OCI-LY7 (cell line): ENCODE data around the gene RPL37A. TPM values are rescaled to one million over a fixed set of nuclear protein-coding genes. Genes with fewer than 3 reads are reported as not detected.

ENCODE experiments used
- BruUV-seq: library from RNA; stranded (reverse); fragments of 400-500 nt; replicated peaks from 2 replicates; lab custom pipeline; 2021; lab: Mats Ljungman, UMichigan
- CTCF ChIA-PET: fragments of 300-600 bp; sonication (Branson Sonifier 250); formaldehyde crosslinking; loops from one replicate; lab custom pipeline; 2022; ENCODE audit warnings: antibody characterized with exemption; ENCODE audit not compliant: unreplicated experiment; lab: Charles Lee
- POLR2A ChIA-PET: fragments of 300-600 bp; sonication (Branson Sonifier 250); formaldehyde crosslinking; loops from one replicate; lab custom pipeline; 2022; ENCODE audit warnings: antibody characterized with exemption; lab: Charles Lee
- DNase-seq: peaks from one replicate; pipeline ENCODE4 v3.0.0-alpha.2; 2015; ENCODE audit warnings: low spot score
- H2AFZ ChIP-seq: fragments of 200-600 bp; sonication (generic), shearing (Covaris generic); 2 replicates; pipeline ENCODE4 v1.6.1; 2014; ENCODE audit warnings: mild to moderate bottlenecking, antibody characterized with exemption, low read length, moderate library complexity
- H3K27ac ChIP-seq: fragments of 200-600 bp; sonication (generic); 2 replicates; pipeline ENCODE4 v1.5.1; 2014; ENCODE audit warnings: mixed run types, low read depth, mild to moderate bottlenecking, moderate library complexity, low read length, inconsistent platforms; ENCODE audit not compliant: poor library complexity, severe bottlenecking
- H3K36me3 ChIP-seq: fragments of 200-600 bp; sonication (generic); 2 replicates; pipeline ENCODE4 v1.6.1; 2014; ENCODE audit warnings: mild to moderate bottlenecking, antibody characterized with exemption, low read length, moderate library complexity, mixed read lengths; ENCODE audit not compliant: insufficient read depth
- H3K4me1 ChIP-seq: fragments of 200-600 bp; sonication (generic); 2 replicates; pipeline ENCODE4 v1.5.1; 2014; ENCODE audit warnings: mild to moderate bottlenecking, low read length; ENCODE audit not compliant: insufficient read depth, poor library complexity, severe bottlenecking
- H3K4me2 ChIP-seq: fragments of 200-600 bp; sonication (generic); 2 replicates; pipeline ENCODE4 v1.6.1; 2014; ENCODE audit warnings: mild to moderate bottlenecking, low read length
- H3K4me3 ChIP-seq: fragments of 200-600 bp; sonication (generic); 2 replicates; pipeline ENCODE4 v1.5.1; 2014; ENCODE audit warnings: mild to moderate bottlenecking, low read depth, low read length; ENCODE audit not compliant: poor library complexity, severe bottlenecking
- H3K79me2 ChIP-seq: fragments of 200-600 bp; sonication (generic); 2 replicates; pipeline ENCODE4 v1.6.1; 2016; ENCODE audit warnings: low read depth, mild to moderate bottlenecking, low read length, moderate library complexity, mixed read lengths; ENCODE audit not compliant: insufficient read depth
- H3K9me2 ChIP-seq: fragments of 200-600 bp; sonication (generic); 2 replicates; pipeline ENCODE4 v1.6.1; 2016; ENCODE audit warnings: mild to moderate bottlenecking, low read length, mixed read lengths; ENCODE audit not compliant: insufficient read depth
- H3K9me3 ChIP-seq: fragments of 200-600 bp; sonication (generic); 2 replicates; pipeline ENCODE4 v1.6.1; 2014; ENCODE audit warnings: mild to moderate bottlenecking, mixed run types, low read length, mixed read lengths
- H4K20me1 ChIP-seq: fragments of 200-600 bp; sonication (generic); 2 replicates; pipeline ENCODE4 v1.6.1; 2014; ENCODE audit warnings: mild to moderate bottlenecking, antibody characterized with exemption, low read length, moderate library complexity, mixed read lengths; ENCODE audit not compliant: insufficient read depth
- EZH2phosphoT487 ChIP-seq: fragments of 200-600 bp; sonication (generic); IDR thresholded peaks from 2 replicates; pipeline ENCODE4 v1.6.1; 2018; ENCODE audit warnings: low read depth, borderline replicate concordance, mild to moderate bottlenecking, mixed run types, antibody characterized with exemption, low read length, moderate library complexity, mixed read lengths
- intact Hi-C: fragments of 100-400 bp; cut with micrococcal nuclease; formaldehyde crosslinking; loops from one replicate; pipeline ENCODE4 v1.10.0; 2022; ENCODE audit not compliant: unreplicated experiment
- total RNA-seq, 2 experiments: library from RNA; depleted of rRNA in 1 of 2; stranded (reverse); fragments of >200 nt in 1 of 2; shearing (Covaris generic) in 1 of 2; gene quantifications; 2 replicates each; pipeline ENCODE4 v1.2.3, GENCODE V29; 2014 to 2022
- TF ChIP-seq, protein P1 (sequence below): fragments of 200-600 bp; sonication (generic); conservative IDR thresholded peaks from 2 replicates; pipeline ENCODE4 v1.5.1; 2014; ENCODE audit warnings: mild to moderate bottlenecking, antibody characterized with exemption, low read length, moderate library complexity, mixed read lengths

RPL37A gene
- total RNA-seq, 2 experiments from 2014 or later = 3,500 to 4,020 TPM

DNA sequence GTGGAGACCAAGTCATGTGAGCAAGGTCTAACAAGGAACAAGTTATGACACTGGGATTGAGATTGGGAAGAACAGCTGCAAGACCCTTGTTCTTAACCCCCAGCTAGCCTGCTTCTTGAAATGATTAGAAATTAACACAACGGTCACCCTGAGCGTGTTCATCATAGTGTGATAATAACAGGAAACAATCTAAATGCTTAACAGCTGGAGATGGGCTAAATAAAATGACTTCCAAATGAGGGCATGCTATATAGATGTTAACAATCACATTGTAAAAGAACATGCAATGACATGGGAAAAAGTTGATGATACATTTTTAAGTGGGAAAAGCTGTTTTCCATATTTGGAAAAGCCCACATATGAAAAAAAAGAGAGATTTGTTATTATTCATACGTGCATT lies 47.6 kb downstream of the RPL37A start:
- H3K4me1 ChIP-seq = no peaks in the 10 kb centered on the region
- no peaks in the 10 kb centered on the region for H3K9me3 ChIP-seq
- CTCF ChIA-PET = no interaction called here
- no peak overlapping the region for H3K27ac ChIP-seq
- H3K36me3 ChIP-seq = no peaks in the 10 kb centered on the region
- H4K20me1 ChIP-seq = no peaks in the 10 kb centered on the region
- H3K4me3 ChIP-seq = no peak overlapping the region
- TF ChIP-seq, protein P1, sequence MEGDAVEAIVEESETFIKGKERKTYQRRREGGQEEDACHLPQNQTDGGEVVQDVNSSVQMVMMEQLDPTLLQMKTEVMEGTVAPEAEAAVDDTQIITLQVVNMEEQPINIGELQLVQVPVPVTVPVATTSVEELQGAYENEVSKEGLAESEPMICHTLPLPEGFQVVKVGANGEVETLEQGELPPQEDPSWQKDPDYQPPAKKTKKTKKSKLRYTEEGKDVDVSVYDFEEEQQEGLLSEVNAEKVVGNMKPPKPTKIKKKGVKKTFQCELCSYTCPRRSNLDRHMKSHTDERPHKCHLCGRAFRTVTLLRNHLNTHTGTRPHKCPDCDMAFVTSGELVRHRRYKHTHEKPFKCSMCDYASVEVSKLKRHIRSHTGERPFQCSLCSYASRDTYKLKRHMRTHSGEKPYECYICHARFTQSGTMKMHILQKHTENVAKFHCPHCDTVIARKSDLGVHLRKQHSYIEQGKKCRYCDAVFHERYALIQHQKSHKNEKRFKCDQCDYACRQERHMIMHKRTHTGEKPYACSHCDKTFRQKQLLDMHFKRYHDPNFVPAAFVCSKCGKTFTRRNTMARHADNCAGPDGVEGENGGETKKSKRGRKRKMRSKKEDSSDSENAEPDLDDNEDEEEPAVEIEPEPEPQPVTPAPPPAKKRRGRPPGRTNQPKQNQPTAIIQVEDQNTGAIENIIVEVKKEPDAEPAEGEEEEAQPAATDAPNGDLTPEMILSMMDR = no peak
- TF ChIP-seq EZH2phosphoT487 = no peak
- H3K9me2 ChIP-seq = no peaks in the 10 kb centered on the region
- H3K4me2 ChIP-seq = no peak overlapping the region
- H2AFZ ChIP-seq = no peak overlapping the region
- no peaks in the 10 kb centered on the region for H3K79me2 ChIP-seq
- intact Hi-C loops = no loop called here
- POLR2A ChIA-PET = no interaction called here
- DNase-seq = no peak
- BruUV-seq = no TSS peak

DNA sequence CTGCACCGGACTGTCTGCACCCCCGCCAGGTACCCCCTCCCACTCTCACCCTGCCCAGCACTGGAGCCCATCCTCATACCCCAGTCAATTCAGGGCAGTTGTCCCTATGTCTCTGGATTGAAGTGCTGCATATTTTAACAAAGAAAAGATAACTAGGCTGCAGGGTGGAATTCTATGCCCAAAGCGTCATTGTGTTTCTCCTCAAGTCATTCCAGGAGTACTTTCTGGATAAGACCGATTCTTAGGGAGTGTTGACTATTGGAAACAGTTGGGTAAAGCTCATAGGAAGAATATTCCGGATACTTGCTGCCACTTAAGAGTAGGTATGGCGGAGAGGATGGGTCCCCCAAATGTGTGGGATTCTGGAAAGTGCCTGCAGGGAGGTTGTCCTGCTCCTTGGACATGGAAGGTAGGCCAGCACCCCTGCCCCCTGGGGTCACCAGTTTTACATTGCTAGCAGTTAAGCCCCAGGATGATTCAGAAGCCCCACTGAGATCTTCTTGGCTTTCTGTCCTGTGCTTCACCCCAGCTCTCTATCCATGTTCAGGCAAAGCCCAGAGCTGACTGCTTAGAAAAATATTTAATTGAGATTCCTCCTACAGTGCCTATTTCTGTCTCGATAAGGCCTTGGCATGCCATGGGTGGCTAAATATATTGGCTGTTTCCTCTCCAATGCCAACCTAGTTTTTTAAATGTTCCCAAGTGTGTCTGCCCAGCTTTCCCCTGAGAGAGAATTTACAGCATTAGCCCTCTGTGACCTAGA lies 48.2 kb downstream of the RPL37A start:
- Histone ChIP-seq H3K9me2 (no peaks in the 10 kb centered on the region), H4K20me1 (no peaks in the 10 kb centered on the region), H3K27ac (no peak overlapping the region), H3K4me2 (no peak overlapping the region), H3K9me3 (no peaks in the 10 kb centered on the region), H3K79me2 (no peaks in the 10 kb centered on the region), H3K36me3 (no peaks in the 10 kb centered on the region), H3K4me1 (no peaks in the 10 kb centered on the region), H3K4me3 (no peak overlapping the region), H2AFZ (no peak overlapping the region)
- intact Hi-C loops = no loop called here
- no TSS peak for BruUV-seq
- POLR2A ChIA-PET = no interaction called here
- no peak for DNase-seq
- TF ChIP-seq, protein P1 = no peak
- no peak for TF ChIP-seq EZH2phosphoT487
- CTCF ChIA-PET = no interaction called here

DNA sequence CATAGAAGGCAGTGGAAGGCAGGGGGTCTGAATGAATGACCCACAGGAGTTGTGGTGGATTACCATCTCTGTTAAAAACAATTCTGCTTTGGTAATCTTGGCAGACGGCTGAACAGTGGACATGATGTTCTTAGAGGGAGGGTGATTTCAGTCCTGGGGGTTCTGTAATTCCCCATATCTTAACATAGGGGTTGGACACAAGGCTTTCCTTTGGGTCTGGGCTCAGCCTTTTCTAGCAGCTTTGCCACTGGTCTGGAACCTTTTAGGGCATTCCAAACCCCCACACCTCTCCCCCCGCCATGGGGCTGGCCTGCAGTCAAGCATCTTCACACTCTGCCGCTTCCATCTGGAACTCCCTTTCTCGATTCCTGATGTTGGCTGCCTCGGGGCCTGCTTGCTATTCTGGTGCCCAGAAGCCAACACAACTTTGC lies 50.3 kb downstream of the RPL37A start:
- TF ChIP-seq, protein P1 = no peak
- no peak for TF ChIP-seq EZH2phosphoT487
- Histone ChIP-seq H3K4me1 (no peaks in the 10 kb centered on the region), H3K27ac (no peak overlapping the region), H3K9me2 (no peaks in the 10 kb centered on the region), H3K9me3 (no peaks in the 10 kb centered on the region), H3K4me2 (no peak overlapping the region), H2AFZ (no peak overlapping the region), H3K36me3 (no peaks in the 10 kb centered on the region), H3K79me2 (no peaks in the 10 kb centered on the region), H3K4me3 (no peak overlapping the region), H4K20me1 (no peaks in the 10 kb centered on the region)
- no TSS peak for BruUV-seq
- intact Hi-C loops = no loop called here
- no peak for DNase-seq
- POLR2A ChIA-PET = no interaction called here
- CTCF ChIA-PET = no interaction called here
